Epithelial cell of esophagus (primary cell): ENCODE data around the gene RYR1.

ENCODE experiments used
- DNase-seq: peaks from one replicate; pipeline ENCODE4 v3.0.0; 2010; ENCODE audit warnings: low read depth
- H3K4me3 ChIP-seq: 2 replicates; pipeline ENCODE4 v1.5.1; 2011; ENCODE audit warnings: mild to moderate bottlenecking, low read length, control low read depth
- TF ChIP-seq, protein P1 (sequence below): IDR thresholded peaks from 2 replicates; pipeline ENCODE4 v1.5.1; 2011; ENCODE audit warnings: low read depth, mild to moderate bottlenecking, low read length, control low read depth, inconsistent platforms; ENCODE audit not compliant: insufficient read depth; ENCODE audit errors: missing control alignments

RYR1 gene

GRCh38 chr19:38632476-38633213 lies 199.2 kb downstream of the RYR1 start:
- DNase-seq = no peak
- TF ChIP-seq, protein P1, sequence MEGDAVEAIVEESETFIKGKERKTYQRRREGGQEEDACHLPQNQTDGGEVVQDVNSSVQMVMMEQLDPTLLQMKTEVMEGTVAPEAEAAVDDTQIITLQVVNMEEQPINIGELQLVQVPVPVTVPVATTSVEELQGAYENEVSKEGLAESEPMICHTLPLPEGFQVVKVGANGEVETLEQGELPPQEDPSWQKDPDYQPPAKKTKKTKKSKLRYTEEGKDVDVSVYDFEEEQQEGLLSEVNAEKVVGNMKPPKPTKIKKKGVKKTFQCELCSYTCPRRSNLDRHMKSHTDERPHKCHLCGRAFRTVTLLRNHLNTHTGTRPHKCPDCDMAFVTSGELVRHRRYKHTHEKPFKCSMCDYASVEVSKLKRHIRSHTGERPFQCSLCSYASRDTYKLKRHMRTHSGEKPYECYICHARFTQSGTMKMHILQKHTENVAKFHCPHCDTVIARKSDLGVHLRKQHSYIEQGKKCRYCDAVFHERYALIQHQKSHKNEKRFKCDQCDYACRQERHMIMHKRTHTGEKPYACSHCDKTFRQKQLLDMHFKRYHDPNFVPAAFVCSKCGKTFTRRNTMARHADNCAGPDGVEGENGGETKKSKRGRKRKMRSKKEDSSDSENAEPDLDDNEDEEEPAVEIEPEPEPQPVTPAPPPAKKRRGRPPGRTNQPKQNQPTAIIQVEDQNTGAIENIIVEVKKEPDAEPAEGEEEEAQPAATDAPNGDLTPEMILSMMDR = no peak
- no peak overlapping the region for H3K4me3 ChIP-seq

GRCh38 chr19:38634757-38635482 lies 201.4 kb downstream of the RYR1 start:
- peak; percentile 57 for DNase-seq
- H3K4me3 ChIP-seq = no peak overlapping the region
- TF ChIP-seq, protein P1 = peak; percentile 89

GRCh38 chr19:38635483-38636399 lies 202.2 kb downstream of the RYR1 start:
- no peak for DNase-seq
- H3K4me3 ChIP-seq = no peak overlapping the region
- TF ChIP-seq, protein P1 = no peak
